GM21576 (cell line): ENCODE measurements around the gene SHTN1.

Experiments used
- ATAC-seq: cut with Tn5 transposase; IDR thresholded peaks from one replicate; pipeline ENCODE4 v1.9.1; 2021; ENCODE audit warnings: mild to moderate bottlenecking, moderate library complexity; ENCODE audit not compliant: unreplicated experiment

Gene SHTN1

GRCh38 chr10:116988311-116988710 is 16.7 kb downstream of the SHTN1 start:
- no peak for ATAC-seq

- no peak for ATAC-seq
These were observed 19.4 kb downstream of the SHTN1 start for GRCh38 chr10:116985611-116986010.

GRCh38 chr10:116984202-116984990 is 20.6 kb downstream of the SHTN1 start:
- ATAC-seq: no peak

GRCh38 chr10:116980041-116980440 is 24.9 kb downstream of the SHTN1 start:
- no peak for ATAC-seq

DNA sequence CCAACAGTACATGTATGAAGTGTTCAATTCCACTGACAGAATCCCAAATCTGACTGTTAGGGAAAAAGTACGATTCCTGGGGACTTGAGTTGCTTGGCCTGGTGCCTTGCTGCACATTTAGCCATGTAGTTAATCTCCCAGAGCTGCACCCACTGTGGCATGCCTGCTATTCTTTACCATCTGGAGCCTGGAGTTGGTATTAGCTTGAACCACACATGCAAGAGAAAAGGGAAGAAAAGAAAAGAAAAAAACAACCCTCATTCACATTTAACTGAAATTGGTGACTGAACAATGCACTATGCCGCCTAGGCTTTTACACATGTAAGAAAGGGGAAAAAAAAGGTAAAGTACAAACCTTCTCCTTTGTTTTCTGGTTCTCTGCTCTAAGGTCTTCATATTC is 26.1 kb downstream of the SHTN1 start:
- no peak for ATAC-seq

GRCh38 chr10:116974456-116975005 is 30.5 kb downstream of the SHTN1 start:
- no peak for ATAC-seq

GRCh38 chr10:116973946-116974455 is 31.0 kb downstream of the SHTN1 start:
- ATAC-seq: no peak

GRCh38 chr10:116973371-116973905 is 31.5 kb downstream of the SHTN1 start:
- ATAC-seq: no peak

DNA sequence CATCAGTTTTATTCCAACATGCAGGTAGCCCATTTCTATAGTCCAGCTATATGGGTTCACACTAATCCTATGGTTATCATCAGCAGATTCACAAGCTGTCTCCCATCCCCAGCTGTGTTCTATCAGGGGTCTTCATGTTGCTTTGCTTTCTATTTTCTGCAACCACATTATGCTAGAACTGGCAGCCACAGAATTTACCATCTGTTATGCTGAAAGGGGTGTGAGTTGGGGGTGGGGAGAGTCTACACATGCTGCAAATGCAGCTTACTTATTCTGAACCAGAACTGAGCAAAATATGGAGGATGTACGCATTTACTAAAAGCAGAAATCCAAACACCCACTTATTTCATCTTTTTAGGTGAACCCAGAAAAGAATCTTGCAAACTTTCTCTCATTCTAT is 32.9 kb downstream of the SHTN1 start:
- no peak for ATAC-seq

- ATAC-seq: no peak
These were observed 34.9 kb downstream of the SHTN1 start for GRCh38 chr10:116970050-116970449.

DNA sequence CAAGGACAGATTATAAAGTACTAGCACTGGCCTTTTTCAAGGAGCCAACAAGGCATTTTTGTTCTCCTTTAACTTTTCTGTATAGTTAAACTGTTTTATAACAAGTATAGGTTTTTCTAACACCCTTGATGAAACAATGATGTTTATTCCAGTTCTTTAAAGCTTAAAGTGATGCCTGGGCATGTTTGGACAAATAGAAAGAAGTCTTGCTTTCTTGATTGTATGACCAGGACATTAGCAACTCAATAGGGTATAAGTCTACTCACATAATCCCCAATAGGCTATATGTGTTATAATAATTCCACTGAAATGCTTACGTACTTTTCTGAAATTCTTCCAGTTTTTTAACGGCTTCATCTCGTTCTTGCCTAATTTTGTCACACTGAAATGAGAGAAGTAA is 36.7 kb downstream of the SHTN1 start:
- no peak for ATAC-seq

GRCh38 chr10:116961406-116962251 is 43.4 kb downstream of the SHTN1 start:
- ATAC-seq: no peak

- no peak for ATAC-seq
These were observed 44.8 kb downstream of the SHTN1 start for GRCh38 chr10:116960066-116960776.

DNA sequence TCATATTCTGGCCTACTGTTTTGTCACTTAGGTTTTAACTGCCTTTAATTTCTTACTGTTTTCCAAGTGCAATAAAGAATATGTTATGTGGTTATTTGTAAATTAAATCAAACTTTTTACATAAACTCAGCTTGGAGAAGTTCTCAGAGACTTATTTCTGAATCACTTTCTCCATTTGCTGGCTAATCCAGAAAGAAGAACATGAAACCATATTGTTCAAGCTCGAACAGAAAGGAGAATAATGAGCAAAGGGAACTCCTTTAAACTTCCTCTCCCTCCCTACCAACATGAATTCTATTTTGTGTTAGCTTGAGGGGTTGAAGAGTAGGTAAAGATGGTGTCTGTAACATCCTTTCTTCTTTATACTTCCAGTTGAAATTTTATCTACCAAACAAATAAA is 52.3 kb downstream of the SHTN1 start:
- ATAC-seq: no peak

GRCh38 chr10:116948530-116948870 is 56.5 kb downstream of the SHTN1 start:
- ATAC-seq: no peak

DNA sequence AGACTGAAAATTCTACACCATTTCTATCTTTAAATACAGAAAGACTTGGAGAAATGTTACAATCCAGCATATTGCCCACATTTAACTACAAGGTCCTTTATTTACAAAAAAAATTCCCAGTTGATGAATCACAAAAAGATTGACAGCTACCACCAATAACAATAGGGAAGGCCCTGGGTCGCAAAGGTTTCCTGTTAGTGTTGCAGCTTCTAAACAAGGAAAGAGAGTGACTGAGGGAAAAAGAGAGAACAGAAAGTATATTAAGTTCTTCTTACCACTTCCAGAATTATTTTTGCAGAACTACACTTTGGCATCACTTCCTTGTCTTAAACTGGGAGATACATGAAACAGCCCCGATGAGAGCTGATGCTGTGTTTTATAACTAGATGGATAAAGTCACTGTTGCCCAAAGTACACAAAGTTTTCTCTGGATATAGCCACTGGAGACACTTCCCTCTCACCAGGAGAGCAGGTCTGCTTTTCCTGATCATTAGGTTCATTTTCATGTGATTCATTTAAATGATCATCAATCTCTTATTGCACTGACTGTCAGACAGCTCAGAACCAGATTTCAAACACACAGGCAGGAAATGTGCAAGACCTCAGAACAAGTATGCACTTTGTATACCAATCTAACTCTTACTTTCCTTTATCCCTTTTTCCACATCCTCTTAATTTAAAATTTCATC is 57.0 kb downstream of the SHTN1 start:
- no peak for ATAC-seq

DNA sequence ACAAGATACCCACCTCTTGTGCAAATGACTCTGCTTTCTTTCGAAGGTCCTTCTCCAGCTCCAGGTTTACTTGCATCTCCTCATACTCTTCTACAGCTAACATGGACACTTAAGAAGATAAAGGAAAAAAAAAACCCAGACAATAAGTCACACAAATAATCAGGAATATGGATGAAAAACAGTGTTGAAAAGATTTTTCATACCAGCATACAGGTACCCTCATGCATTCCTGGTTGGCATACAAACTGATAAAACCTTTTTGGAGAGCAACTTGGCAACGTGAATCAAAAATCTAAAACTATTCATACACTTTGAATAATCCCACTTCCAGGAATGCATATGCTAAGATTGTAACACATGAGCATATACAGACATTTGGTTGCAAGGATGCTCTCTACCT is 60.1 kb downstream of the SHTN1 start:
- ATAC-seq: no peak

DNA sequence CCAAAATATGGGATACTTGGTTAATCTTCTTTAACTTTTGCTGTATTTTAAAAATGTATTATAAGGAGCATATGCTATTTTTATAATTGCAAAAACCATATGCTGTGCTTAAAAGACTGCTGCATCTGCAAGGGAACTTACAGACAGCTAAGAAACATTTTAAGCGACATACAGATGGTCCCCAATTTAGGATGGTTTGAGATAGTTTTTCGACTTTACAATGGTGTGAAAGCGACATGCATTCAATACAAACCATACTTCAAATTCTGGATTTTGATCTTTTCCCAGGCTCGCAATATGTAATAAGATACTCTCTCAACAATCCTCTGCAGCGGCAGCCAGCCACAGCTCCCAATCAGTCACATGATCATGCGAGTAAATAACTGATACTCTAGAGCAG is 73.2 kb downstream of the SHTN1 start:
- ATAC-seq: no peak

GRCh38 chr10:116926426-116926825 is 78.6 kb downstream of the SHTN1 start:
- ATAC-seq: no peak

GRCh38 chr10:116925056-116925455 is 79.9 kb downstream of the SHTN1 start:
- no peak for ATAC-seq
